Stimulated activated naive CD8-positive, alpha-beta T cell treated with anti-CD3 and anti-CD28 coated beads, Interleukin-15, amount 100 ng/mL, for 72 hours (primary cell): ENCODE data around the gene WDR35.
"Not testable (repeated sequence)": the region's sequence is repeated elsewhere in the genome, so short reads cannot be mapped to it uniquely, and the experiment has no call there.

Experiments
- ATAC-seq: fragments of 150-1000 bp; cut with Tn5 transposase; 2 replicates; pipeline ENCODE4 v1.10.0; 2021; ENCODE audit warnings: mild to moderate bottlenecking, moderate library complexity
- DNase-seq, 2 donors: peaks; one replicate each; pipeline ENCODE4 v3.0.0; 2021 to 2022
- H3K27ac Mint-ChIP-seq, 2 donors: one replicate each; pipeline ENCODE4 v1.8.0; 2022; ENCODE audit warnings: mild to moderate bottlenecking in 2 of 2, mixed read lengths in 2 of 2, moderate library complexity in 2 of 2
- H3K27me3 Mint-ChIP-seq: one replicate; pipeline ENCODE4 v1.8.0; 2022; ENCODE audit warnings: mixed read lengths
- H3K4me1 Mint-ChIP-seq: one replicate; pipeline ENCODE4 v1.8.0; 2022; ENCODE audit warnings: mild to moderate bottlenecking, mixed read lengths
- H3K4me3 Mint-ChIP-seq, 2 donors: one replicate each; pipeline ENCODE4 v1.8.0; 2022; ENCODE audit warnings: mild to moderate bottlenecking in 2 of 2, mixed read lengths in 2 of 2, moderate library complexity in 1 of 2
- H3K9me3 Mint-ChIP-seq, 2 donors: one replicate each; pipeline ENCODE4 v1.8.0; 2022; ENCODE audit warnings: mixed read lengths in 2 of 2

The WDR35 gene

GRCh38 chr2:19929226-19929625, 60.7 kb downstream of the WDR35 start:
- ATAC-seq = no peak
- Mint-ChIP-seq H3K27ac (no peak overlapping the region), H3K27me3 (no peaks in the 10 kb centered on the region), H3K9me3 (peaks cover 8 to 19% of the 10 kb centered on the region in 2 donors), H3K4me1 (no peaks in the 10 kb centered on the region), H3K4me3 (no peak overlapping the region)
- no peak for DNase-seq

- H3K27me3 Mint-ChIP-seq, H3K27ac Mint-ChIP-seq, ATAC-seq: not testable (repeated sequence)
Measured at GRCh38 chr2:19927816-19928215, 62.1 kb downstream of the WDR35 start.

DNA sequence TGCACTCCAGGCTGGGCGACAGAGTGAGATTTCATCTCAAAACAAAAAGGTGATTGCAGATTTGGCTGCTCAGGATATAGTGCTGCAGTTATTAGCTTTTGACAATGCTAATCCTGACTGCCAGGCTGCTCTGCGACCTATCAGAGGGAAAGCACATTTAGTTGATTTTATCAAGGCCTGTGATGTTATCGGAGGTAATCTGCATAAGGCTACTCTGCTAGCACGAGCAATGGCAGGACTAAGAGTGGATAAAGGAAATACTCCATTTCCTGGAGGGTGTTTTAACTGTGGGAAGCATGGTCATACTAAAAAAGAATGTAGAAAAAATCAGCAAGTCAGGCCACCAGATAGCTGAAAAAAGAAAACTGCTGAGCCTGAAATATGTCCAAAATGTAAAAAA, 65.4 kb downstream of the WDR35 start:
- ATAC-seq, H3K4me3 Mint-ChIP-seq, H3K4me1 Mint-ChIP-seq, DNase-seq, H3K27ac Mint-ChIP-seq, H3K27me3 Mint-ChIP-seq: not testable (repeated sequence)
- H3K9me3 Mint-ChIP-seq = peaks cover 8 to 19% of the 10 kb centered on the region in 2 donors

More at GRCh38 chr2:19927816-19928215, 62.1 kb downstream of the WDR35 start:
- not testable (repeated sequence) for H3K4me3 Mint-ChIP-seq, H3K4me1 Mint-ChIP-seq, DNase-seq
- H3K9me3 Mint-ChIP-seq = peaks cover 8 to 19% of the 10 kb centered on the region in 2 donors

DNA sequence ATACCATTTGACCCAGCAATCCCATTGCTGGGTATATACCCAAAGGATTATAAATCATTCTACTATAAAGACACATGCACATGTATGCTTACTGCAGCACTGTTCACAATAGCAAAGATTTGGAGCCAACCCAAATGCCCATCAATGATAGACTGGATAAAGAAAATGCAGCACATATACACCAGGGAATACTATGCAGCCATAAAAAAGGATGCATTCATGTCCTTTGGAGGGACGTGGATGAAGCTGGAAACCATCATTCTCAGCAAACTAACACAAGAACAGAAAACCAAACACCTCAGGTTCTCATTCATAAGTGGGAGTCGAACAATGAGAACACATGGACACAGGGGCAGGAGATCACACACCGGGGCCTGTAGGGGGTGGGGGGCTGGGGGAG, 67.7 kb downstream of the WDR35 start:
- H3K27me3 Mint-ChIP-seq, ATAC-seq, H3K4me3 Mint-ChIP-seq, H3K27ac Mint-ChIP-seq, DNase-seq, H3K4me1 Mint-ChIP-seq: not testable (repeated sequence)
- H3K9me3 Mint-ChIP-seq = peaks cover 4 to 15% of the 10 kb centered on the region in 2 donors

DNA sequence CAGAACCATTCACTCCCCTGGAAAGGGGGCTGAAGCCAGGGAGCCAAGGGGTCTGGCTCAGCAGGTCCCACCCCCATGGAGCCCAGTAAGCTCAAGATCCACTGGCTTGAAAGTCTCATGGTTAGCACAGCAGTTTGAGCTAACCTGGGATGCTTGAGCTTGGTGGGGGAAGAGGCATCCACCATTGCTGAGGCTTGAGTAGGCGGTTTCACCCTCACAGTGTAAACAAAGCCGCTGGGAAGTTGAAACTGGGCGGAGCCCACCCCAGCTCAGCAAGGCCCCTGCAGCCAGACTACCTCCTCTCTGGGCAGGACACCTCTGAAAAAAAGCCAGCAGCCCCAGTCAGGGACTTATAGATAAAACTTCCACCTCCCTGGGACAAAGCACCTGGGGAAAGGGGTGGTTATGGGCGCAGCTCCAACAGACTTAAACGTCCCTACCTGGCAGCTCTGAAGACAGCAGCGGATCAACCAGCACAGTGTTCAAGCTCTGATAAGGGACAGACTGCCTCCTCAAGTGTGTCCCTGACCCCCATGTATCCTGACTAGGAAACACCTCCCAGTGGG, 73.4 kb downstream of the WDR35 start:
- Mint-ChIP-seq H3K4me3 (no peak overlapping the region), H3K4me1 (no peaks in the 10 kb centered on the region), H3K27ac (no peak overlapping the region), H3K9me3 (no peaks in the 10 kb centered on the region), H3K27me3 (no peaks in the 10 kb centered on the region)
- ATAC-seq = no peak
- DNase-seq = no peak

GRCh38 chr2:19914266-19914975, 75.5 kb downstream of the WDR35 start:
- Mint-ChIP-seq H3K9me3 (no peaks in the 10 kb centered on the region), H3K4me1 (no peaks in the 10 kb centered on the region), H3K27me3 (no peaks in the 10 kb centered on the region), H3K27ac (peak overlapping the region in 1 of 2 donors; percentile 16), H3K4me3 (no peak overlapping the region)
- no peak for DNase-seq
- ATAC-seq = no peak

DNA sequence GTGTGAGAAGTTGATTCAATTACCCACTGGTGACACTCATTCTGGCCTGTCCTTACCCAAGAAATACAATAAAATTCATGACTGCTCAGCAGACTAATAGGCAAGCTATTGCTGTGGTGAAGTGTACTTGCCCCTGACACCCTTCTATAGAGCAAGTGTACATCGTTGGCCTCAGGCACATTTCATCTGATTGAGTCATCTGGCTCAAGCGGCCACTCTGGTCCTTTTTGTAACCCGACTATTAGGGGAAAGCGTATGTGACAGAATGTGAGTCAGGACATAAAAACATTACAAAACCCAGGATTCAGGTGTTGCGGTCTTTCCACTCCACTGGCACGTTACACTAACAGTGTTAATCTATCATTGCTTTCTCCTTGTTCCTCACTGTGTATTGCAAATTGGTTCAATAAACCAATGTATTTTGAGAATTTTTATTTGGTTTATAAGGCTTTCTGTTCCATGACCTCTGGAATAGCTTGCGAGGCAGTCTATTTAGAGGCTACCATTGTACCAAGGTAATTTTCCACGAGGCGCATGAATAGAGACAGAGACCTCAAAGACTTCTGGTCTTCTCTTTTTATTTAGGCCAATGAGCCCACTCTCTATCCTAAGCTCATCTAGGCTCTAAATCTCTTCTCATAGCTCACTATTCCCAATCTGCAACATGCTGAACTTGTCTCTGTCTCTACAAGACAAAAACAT, 77.9 kb downstream of the WDR35 start:
- Mint-ChIP-seq H3K27me3 (peaks cover 8% of the 10 kb centered on the region), H3K27ac (no peak overlapping the region), H3K4me1 (no peaks in the 10 kb centered on the region), H3K9me3 (no peaks in the 10 kb centered on the region), H3K4me3 (no peak overlapping the region)
- DNase-seq (no peak), ATAC-seq (no peak)

DNA sequence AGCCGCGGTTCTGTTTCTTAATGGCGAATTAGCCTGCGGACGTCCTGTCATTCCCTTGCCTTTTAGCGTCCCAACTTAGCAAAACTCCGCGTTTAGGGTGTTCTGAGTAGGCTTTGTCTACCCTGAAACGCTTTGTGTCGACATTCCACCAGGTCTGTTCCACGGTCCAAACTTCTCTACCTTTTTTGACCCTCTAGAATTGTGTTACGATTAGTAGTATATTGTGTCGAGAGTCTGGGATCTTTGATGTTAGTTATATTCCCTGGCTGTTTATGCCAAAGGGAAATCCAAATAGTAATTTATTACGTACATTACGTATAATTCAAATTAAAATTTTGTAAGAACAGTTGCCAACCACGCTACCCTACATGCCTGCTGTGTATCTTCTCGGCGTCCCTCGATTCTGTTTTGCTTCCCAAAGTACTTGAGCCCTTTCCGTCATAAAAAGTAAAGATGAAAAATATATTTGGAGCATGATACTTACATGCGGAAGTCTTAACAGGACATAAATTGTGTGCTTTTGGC, 87.6 kb downstream of the WDR35 start:
- no peak for DNase-seq
- H3K27me3 Mint-ChIP-seq = no peaks in the 10 kb centered on the region
- H3K27ac Mint-ChIP-seq = peak overlapping the region; percentile 94 to 99
- H3K9me3 Mint-ChIP-seq = peaks cover 5 to 8% of the 10 kb centered on the region in 2 donors
- ATAC-seq = no peak
- H3K4me1 Mint-ChIP-seq = peaks cover 52% of the 10 kb centered on the region
- peak overlapping the region; percentile 85 to 91 for H3K4me3 Mint-ChIP-seq

DNA sequence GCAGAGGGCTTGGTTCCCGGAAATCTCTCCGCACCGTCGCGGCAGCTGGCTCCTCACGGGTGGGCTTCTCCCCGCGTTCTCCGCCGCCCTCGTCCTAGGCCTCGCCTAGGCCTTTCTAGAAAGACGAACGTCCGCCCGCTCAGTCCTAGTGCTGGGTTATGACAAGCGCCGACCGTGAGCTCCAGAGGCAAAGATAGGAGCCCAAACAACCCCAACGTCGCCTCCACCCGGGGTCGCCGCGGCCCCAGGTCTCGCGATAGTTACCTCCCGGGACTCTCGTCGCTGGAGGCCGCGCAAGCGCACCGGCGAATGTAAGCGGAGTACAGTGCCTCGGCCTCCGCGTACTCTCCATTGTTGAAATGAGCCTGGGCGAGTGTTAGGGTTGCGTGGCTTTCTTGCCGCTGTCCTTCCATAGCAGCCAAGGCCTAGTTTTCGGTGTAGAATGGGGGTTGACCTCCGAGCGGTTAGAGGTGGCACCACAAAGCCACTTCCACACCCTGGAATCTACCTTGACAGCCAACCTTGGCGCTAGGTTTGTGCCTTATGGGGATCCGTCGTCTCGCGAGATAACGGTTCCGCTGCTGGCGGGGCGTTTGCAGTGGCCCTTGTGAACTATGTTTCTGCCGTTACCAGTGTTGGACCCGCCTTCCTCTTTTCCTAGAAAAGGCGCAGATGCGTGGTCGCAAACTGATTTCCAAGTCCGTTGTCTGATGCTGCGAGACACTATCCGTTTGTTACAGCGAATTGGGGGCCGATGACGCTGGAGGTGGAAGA, 88.3 kb downstream of the WDR35 start, which contains the start of gene TTC32:
TSS of gene TTC32 (minus strand) at position 542 of the 774 bp plus-strand sequence. CDS start at position 413, 129 bp downstream.
- peaks cover 51% of the 10 kb centered on the region for H3K4me1 Mint-ChIP-seq
- H3K9me3 Mint-ChIP-seq = peaks cover 5 to 8% of the 10 kb centered on the region in 2 donors
- H3K4me3 Mint-ChIP-seq = peak within 1 kb of the TSS; percentile 85 to 91
- peak; percentile 93 to 94 for DNase-seq
- peak; percentile 89 for ATAC-seq
- peak within 1 kb of the TSS; percentile 94 to 99 for H3K27ac Mint-ChIP-seq
- H3K27me3 Mint-ChIP-seq = no peaks in the 10 kb centered on the region

DNA sequence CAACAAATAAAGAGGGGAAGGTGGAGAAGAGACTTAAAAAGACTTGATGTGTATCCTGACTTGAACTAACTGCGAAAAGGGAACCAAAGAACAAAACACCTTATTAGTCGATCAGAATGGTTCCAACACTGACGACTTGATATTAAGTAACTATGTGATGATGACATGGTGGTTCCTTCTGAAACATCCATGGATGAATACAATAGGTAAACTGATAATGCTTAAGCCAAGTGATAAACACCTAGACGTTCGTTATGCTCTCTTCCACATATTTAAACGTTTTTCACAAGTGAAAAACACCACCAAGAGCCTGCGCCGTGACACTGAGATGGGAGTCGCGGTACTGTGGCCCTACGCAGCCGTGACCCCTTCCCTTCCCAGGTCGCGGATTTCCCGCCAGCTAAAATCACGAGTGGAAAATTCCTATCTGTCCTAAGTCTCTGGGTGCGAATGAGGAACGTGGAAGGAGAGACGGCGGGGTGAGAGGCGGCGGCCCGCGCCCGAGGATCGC, 88.9 kb downstream of the WDR35 start:
- Mint-ChIP-seq H3K27ac (peak overlapping the region; percentile 94 to 99), H3K9me3 (peaks cover 5 to 8% of the 10 kb centered on the region in 2 donors), H3K27me3 (no peaks in the 10 kb centered on the region), H3K4me3 (peak overlapping the region; percentile 85 to 91), H3K4me1 (peaks cover 47% of the 10 kb centered on the region)
- DNase-seq (peak in 1 of 2 donors; percentile 27), ATAC-seq (peak; percentile 8)

DNA sequence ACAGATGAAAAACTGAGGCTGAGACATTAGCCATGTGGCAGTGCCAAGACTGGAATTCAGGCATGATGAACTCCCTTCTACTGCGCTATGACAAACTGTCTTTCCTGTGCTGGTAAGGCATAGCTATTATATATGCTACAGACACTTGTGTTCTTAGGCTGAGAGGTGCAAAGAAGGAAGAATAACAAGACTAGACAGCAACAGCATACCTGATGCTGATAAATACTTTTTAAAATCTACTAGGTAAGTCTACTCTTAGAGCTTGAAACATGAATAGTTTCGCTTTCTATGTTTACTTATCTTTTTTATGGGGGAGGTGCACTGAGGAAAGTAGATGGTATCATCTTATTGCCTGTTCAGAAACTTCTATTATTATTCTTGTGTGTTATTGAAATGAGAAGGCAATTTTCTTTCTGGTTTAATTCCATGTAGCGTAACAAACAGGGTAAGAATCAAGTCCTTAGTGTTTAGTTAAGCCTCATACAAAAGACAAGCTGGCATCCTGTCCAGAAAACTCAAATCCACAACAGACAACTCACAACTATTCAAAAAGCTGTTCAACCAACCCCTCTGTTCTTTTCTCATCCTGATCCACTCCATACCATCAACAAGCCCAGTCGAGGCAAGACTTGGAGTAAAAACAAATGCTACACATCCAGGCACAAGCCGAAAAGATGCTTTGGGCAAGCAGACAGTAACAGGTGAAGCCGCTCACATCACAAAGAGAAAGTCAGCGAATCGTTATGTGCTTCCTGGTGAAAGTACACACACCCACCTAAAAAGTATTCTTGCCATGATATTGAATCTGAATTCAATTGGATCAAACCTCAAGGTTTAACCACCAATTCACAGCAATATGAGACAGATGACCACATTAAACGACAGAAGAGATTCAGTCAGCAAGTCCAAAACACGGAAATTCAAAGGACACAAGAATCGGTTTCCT, 89.6 kb downstream of the WDR35 start:
- H3K4me1 Mint-ChIP-seq = peaks cover 50% of the 10 kb centered on the region
- peaks cover 5 to 8% of the 10 kb centered on the region in 2 donors for H3K9me3 Mint-ChIP-seq

GRCh38 chr2:19898592-19899329, 91.1 kb downstream of the WDR35 start:
- Mint-ChIP-seq H3K27ac (peak overlapping the region in 1 of 2 donors; percentile 19), H3K9me3 (peaks cover 0 to under 1% of the 10 kb centered on the region in 2 donors), H3K4me3 (peak overlapping the region; percentile 42 to 58), H3K4me1 (peaks cover 53% of the 10 kb centered on the region), H3K27me3 (no peaks in the 10 kb centered on the region)
- no peak for ATAC-seq
- no peak for DNase-seq

More for the DNA sequence above, 89.6 kb downstream of the WDR35 start:
- ATAC-seq (peak; percentile 27), DNase-seq (peak in 1 of 2 donors; percentile 28)
- H3K27me3 Mint-ChIP-seq = no peaks in the 10 kb centered on the region
- peak overlapping the region; percentile 94 to 99 for H3K27ac Mint-ChIP-seq
- peak overlapping the region; percentile 85 to 91 for H3K4me3 Mint-ChIP-seq

GRCh38 chr2:19897623-19898245, 92.2 kb downstream of the WDR35 start:
- ATAC-seq (no peak), DNase-seq (no peak)
- no peaks in the 10 kb centered on the region for H3K9me3 Mint-ChIP-seq
- H3K27me3 Mint-ChIP-seq = no peaks in the 10 kb centered on the region
- peak overlapping the region in 1 of 2 donors; percentile 82 for H3K27ac Mint-ChIP-seq
- H3K4me1 Mint-ChIP-seq = peaks cover 49% of the 10 kb centered on the region
- peak overlapping the region; percentile 59 to 64 for H3K4me3 Mint-ChIP-seq
